PC-9 (cell line): ENCODE data around the gene TANC1. TPM values are rescaled to one million over a fixed set of nuclear protein-coding genes. Genes with fewer than 3 reads are reported as not detected.

Experiments
- BruUV-seq: library from RNA; stranded (reverse); fragments of 400-500 nt; replicated peaks from 2 replicates; lab custom pipeline; 2021; lab: Mats Ljungman, UMichigan
- CTCF ChIA-PET: fragments of 300-600 bp; sonication (Branson Sonifier 250); formaldehyde crosslinking; loops from one replicate; lab custom pipeline; 2022; ENCODE audit warnings: antibody characterized with exemption; lab: Charles Lee
- POLR2A ChIA-PET: fragments of 300-600 bp; sonication (Branson Sonifier 250); formaldehyde crosslinking; loops from one replicate; lab custom pipeline; 2022; ENCODE audit warnings: antibody characterized with exemption; ENCODE audit not compliant: unreplicated experiment; lab: Charles Lee
- DNase-seq, 2 experiments: peaks; one replicate each; pipeline versions ENCODE4 v3.0.0 to v3.0.0-alpha.2; 2015 to 2022; ENCODE audit warnings: mixed read lengths in 1 of 2
- H2AFZ ChIP-seq: fragments of 200-600 bp; sonication (generic); 2 replicates; pipeline ENCODE4 v1.8.1; 2017; ENCODE audit warnings: antibody characterized with exemption
- H3F3A ChIP-seq: fragments of 200-600 bp; sonication (generic); 2 replicates; pipeline ENCODE4 v1.8.1; 2017; ENCODE audit warnings: antibody characterized with exemption, mild to moderate bottlenecking, low read depth; ENCODE audit not compliant: insufficient read depth
- H3K27ac ChIP-seq: fragments of 200-600 bp; sonication (generic); 2 replicates; pipeline ENCODE4 v1.6.1; 2016; ENCODE audit warnings: mixed run types
- H3K27me3 ChIP-seq: fragments of 200-600 bp; sonication (generic); 2 replicates; pipeline ENCODE4 v1.6.1; 2016; ENCODE audit warnings: low read depth, mixed run types; ENCODE audit not compliant: insufficient read depth
- H3K36me3 ChIP-seq: fragments of 200-600 bp; sonication (generic); 2 replicates; pipeline ENCODE4 v1.6.1; 2016; ENCODE audit warnings: low read depth, mixed run types
- H3K4me1 ChIP-seq: fragments of 200-600 bp; sonication (generic); replicated peaks from 2 replicates; pipeline ENCODE4 v1.6.1; 2016; ENCODE audit warnings: mixed run types; ENCODE audit not compliant: insufficient read depth
- H3K4me2 ChIP-seq: fragments of 200-600 bp; sonication (generic); 2 replicates; pipeline ENCODE4 v1.6.1; 2017; ENCODE audit warnings: mixed run types
- H3K4me3 ChIP-seq: fragments of 200-600 bp; sonication (generic); 2 replicates; pipeline ENCODE4 v1.6.1; 2016; ENCODE audit warnings: mixed run types
- H3K79me2 ChIP-seq: fragments of 200-600 bp; sonication (generic); 2 replicates; pipeline ENCODE4 v1.6.1; 2017; ENCODE audit warnings: low read depth, mixed run types
- H3K9me2 ChIP-seq: fragments of 200-600 bp; sonication (generic); 2 replicates; pipeline ENCODE4 v1.8.1; 2017; ENCODE audit warnings: mild to moderate bottlenecking; ENCODE audit not compliant: insufficient read depth
- H3K9me3 ChIP-seq: fragments of 200-600 bp; sonication (generic); 2 replicates; pipeline ENCODE4 v1.8.1; 2016; ENCODE audit warnings: low read depth; ENCODE audit not compliant: insufficient read depth
- H4K20me1 ChIP-seq: fragments of 200-600 bp; sonication (generic); 2 replicates; pipeline ENCODE4 v1.8.1; 2017; ENCODE audit not compliant: insufficient read depth
- CTCF ChIP-seq: fragments of 200-600 bp; sonication (generic); conservative IDR thresholded peaks from 2 replicates; pipeline ENCODE4 v1.6.1; 2017; ENCODE audit warnings: mixed run types, antibody characterized with exemption, mild to moderate bottlenecking, moderate library complexity
- EZH2 ChIP-seq: fragments of 200-600 bp; sonication (generic); IDR thresholded peaks from 2 replicates; pipeline ENCODE4 v1.8.0; 2017; ENCODE audit warnings: antibody characterized with exemption, low read depth
- intact Hi-C: fragments of 100-400 bp; cut with micrococcal nuclease; formaldehyde crosslinking; loops from one replicate; pipeline ENCODE4 v1.10.0; 2022; ENCODE audit not compliant: unreplicated experiment
- total RNA-seq: library from RNA; stranded (reverse); gene quantifications from 2 replicates; pipeline ENCODE4 v1.2.3, GENCODE V29; 2021

Gene TANC1
- total RNA-seq, 1 experiment from 2014 or later, result 26.0 TPM

- ChIA-PET CTCF (no interaction called here), POLR2A (interaction anchor here (0.7 kb wide), 1 partner anchor 148 kb away, joined by 3 read pairs; no protein-coding TSS in a partner anchor)
- no peak overlapping the region for H3K4me2 ChIP-seq
- 0 out of 2 replicates have a peak, but pooled peaks cover 5% of the 10 kb centered on the region for H3K79me2 ChIP-seq
- BruUV-seq, result no TSS peak
- no peak for DNase-seq
- no peaks in the 10 kb centered on the region for H4K20me1 ChIP-seq
- no peak overlapping the region for H3K4me3 ChIP-seq
- no peaks in the 10 kb centered on the region for H3K9me3 ChIP-seq
- TF ChIP-seq CTCF (no peak), EZH2 (no peak)
- H3F3A ChIP-seq, result peaks cover 36% of the 10 kb centered on the region
- no peaks in the 10 kb centered on the region for H3K27me3 ChIP-seq
- peaks cover 63% of the 10 kb centered on the region for H3K4me1 ChIP-seq
- H2AFZ ChIP-seq, result no peak overlapping the region
- no peaks in the 10 kb centered on the region for H3K36me3 ChIP-seq
- H3K27ac ChIP-seq, result no peak overlapping the region
- no peaks in the 10 kb centered on the region for H3K9me2 ChIP-seq
- intact Hi-C loops, result no loop called here
Observed at GRCh38 chr2:159148901-159149300, 180.5 kb downstream of the TANC1 start.

GRCh38 chr2:159149747-159150146 lies 181.3 kb downstream of the TANC1 start:
- POLR2A ChIA-PET, result no interaction called here
- H3F3A ChIP-seq, result peaks cover 45% of the 10 kb centered on the region
- CTCF ChIA-PET, result no interaction called here
- H3K36me3 ChIP-seq, result no peaks in the 10 kb centered on the region
- H3K27me3 ChIP-seq, result no peaks in the 10 kb centered on the region
- H3K4me1 ChIP-seq, result peaks cover 71% of the 10 kb centered on the region
- H4K20me1 ChIP-seq, result no peaks in the 10 kb centered on the region
- TF ChIP-seq CTCF (no peak), EZH2 (no peak)
- H3K4me2 ChIP-seq, result no peak overlapping the region
- no peak overlapping the region for H3K4me3 ChIP-seq
- no peak overlapping the region for H3K27ac ChIP-seq
- no peaks in the 10 kb centered on the region for H3K9me3 ChIP-seq
- H3K9me2 ChIP-seq, result no peaks in the 10 kb centered on the region
- intact Hi-C loops, result no loop called here
- no peak for DNase-seq
- H2AFZ ChIP-seq, result no peak overlapping the region
- H3K79me2 ChIP-seq, result 0 out of 2 replicates have a peak, but pooled peaks cover 5% of the 10 kb centered on the region
- BruUV-seq, result no TSS peak

- H3K9me3 ChIP-seq, result no peaks in the 10 kb centered on the region
- peaks cover 76% of the 10 kb centered on the region for H3K4me1 ChIP-seq
- H3K36me3 ChIP-seq, result no peaks in the 10 kb centered on the region
- H3K27ac ChIP-seq, result no peak overlapping the region
- DNase-seq, result no peak
- peaks cover 49% of the 10 kb centered on the region for H3F3A ChIP-seq
- no TSS peak for BruUV-seq
- no peak overlapping the region for H3K4me3 ChIP-seq
- no peaks in the 10 kb centered on the region for H4K20me1 ChIP-seq
- ChIA-PET CTCF (no interaction called here), POLR2A (interaction anchor here (0.7 kb wide), 2 partner anchors 52 to 200 kb away, joined by 3 read pairs; no protein-coding TSS in a partner anchor)
- 0 out of 2 replicates have a peak, but pooled peaks cover 5% of the 10 kb centered on the region for H3K79me2 ChIP-seq
- no peaks in the 10 kb centered on the region for H3K9me2 ChIP-seq
- intact Hi-C loops, result no loop called here
- H2AFZ ChIP-seq, result no peak overlapping the region
- no peak overlapping the region for H3K4me2 ChIP-seq
- TF ChIP-seq CTCF (no peak), EZH2 (no peak)
- H3K27me3 ChIP-seq, result no peaks in the 10 kb centered on the region
Observed at GRCh38 chr2:159150280-159150746, 181.9 kb downstream of the TANC1 start.
